IPS-20b (cell line): ENCODE data around the gene TAF10.

ENCODE experiments used
- H3K27ac ChIP-seq: one replicate; pipeline ENCODE4 v1.5.1; 2013; ENCODE audit warnings: low read length
- H3K27me3 ChIP-seq: 2 replicates; pipeline ENCODE4 v1.6.1; 2013; ENCODE audit warnings: mild to moderate bottlenecking, low read length, inconsistent platforms; ENCODE audit not compliant: insufficient read depth
- H3K36me3 ChIP-seq: 2 replicates; pipeline ENCODE4 v1.6.1; 2013; ENCODE audit warnings: low read depth, mild to moderate bottlenecking, inconsistent platforms, low read length, moderate library complexity; ENCODE audit not compliant: insufficient read depth
- H3K4me1 ChIP-seq: 2 replicates; pipeline ENCODE4 v1.6.1; 2013; ENCODE audit warnings: mild to moderate bottlenecking, control low read depth, inconsistent platforms, low read length, moderate library complexity; ENCODE audit not compliant: insufficient read depth
- H3K4me3 ChIP-seq: 2 replicates; pipeline ENCODE4 v1.5.1; 2013; ENCODE audit warnings: mild to moderate bottlenecking, low read length, inconsistent platforms
- H3K9ac ChIP-seq: 2 replicates; pipeline ENCODE4 v1.6.1; 2013; ENCODE audit warnings: low read depth, mild to moderate bottlenecking, inconsistent platforms, low read length, moderate library complexity
- H3K9me3 ChIP-seq: 2 replicates; pipeline ENCODE4 v1.6.1; 2013; ENCODE audit warnings: mild to moderate bottlenecking, low read depth, low read length, inconsistent platforms; ENCODE audit not compliant: insufficient read depth

The TAF10 gene

GRCh38 chr11:6570691-6571427, 41.2 kb downstream of the TAF10 start:
- Histone ChIP-seq H3K27me3 (no peaks in the 10 kb centered on the region), H3K36me3 (no peaks in the 10 kb centered on the region), H3K27ac (no peak overlapping the region), H3K4me3 (no peak overlapping the region), H3K9me3 (no peaks in the 10 kb centered on the region), H3K9ac (no peak overlapping the region), H3K4me1 (peaks cover 2% of the 10 kb centered on the region; the same call in 1 of the 2 replicates)

DNA sequence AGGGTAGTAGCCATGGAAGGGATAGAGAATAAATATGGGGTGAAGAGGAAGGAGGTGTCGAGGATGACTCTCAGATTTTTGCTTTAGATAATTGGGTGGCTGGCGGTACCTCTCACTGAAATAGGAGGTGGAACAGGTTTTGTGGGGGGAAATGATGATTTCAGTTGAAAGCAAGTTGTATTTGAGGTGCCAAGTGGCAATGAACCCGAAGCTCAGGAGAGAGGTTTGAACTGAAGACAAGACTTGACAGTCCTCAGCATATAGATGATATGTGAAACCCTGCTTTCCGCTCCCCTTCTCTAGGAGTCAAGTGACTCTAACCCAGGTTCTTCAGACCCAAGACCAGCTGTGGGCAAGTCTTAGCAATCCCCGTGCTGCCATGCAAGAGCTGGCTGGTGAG, 42.3 kb downstream of the TAF10 start:
- no peaks in the 10 kb centered on the region for H3K27me3 ChIP-seq
- no peaks in the 10 kb centered on the region for H3K36me3 ChIP-seq
- H3K4me1 ChIP-seq = peaks cover 2% of the 10 kb centered on the region; the same call in 1 of the 2 replicates
- no peaks in the 10 kb centered on the region for H3K9me3 ChIP-seq
- no peak overlapping the region for H3K9ac ChIP-seq
- no peak overlapping the region for H3K4me3 ChIP-seq
- H3K27ac ChIP-seq = no peak overlapping the region

DNA sequence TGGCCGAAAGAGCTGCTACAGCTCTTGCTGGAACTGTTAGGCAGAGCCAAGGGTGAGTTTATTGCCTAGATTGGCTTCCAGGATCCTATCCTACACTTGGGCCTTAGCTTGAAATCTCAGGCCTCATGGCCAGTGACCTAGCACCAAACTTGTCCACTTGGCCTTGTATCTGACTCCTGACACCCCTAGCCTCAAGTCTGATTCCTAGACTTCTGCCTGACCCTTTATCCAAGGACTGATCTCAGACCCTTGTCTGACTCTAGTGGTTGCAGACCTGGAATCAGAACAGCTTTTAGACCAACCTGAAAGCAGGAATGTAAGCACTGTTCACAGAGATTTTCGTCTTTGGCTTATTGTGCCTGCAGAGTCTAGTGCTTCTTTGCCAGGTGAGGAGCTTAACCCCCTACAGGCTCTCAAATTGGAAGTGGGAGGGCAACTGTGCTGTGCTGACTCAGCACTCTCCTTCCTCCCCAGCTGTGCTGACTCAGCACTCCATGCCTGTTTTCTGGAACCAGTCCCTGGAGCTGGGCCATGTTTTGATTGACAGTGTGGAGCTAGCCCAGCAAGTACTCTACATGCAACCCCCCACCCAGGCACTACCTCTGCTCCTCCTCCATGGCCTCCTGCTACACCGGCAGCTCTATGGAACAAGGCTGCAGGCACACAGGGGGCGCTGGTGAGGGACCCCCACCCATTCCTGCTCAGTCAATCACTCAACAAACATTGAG, 43.7 kb downstream of the TAF10 start:
- Histone ChIP-seq H3K9ac (peak overlapping the region; percentile 42; the same call in 1 of the 2 replicates), H3K36me3 (no peaks in the 10 kb centered on the region), H3K4me3 (no peak overlapping the region), H3K9me3 (no peaks in the 10 kb centered on the region), H3K27ac (no peak overlapping the region), H3K4me1 (peaks cover 2% of the 10 kb centered on the region; the same call in 1 of the 2 replicates), H3K27me3 (no peaks in the 10 kb centered on the region)

- H3K36me3 ChIP-seq = no peaks in the 10 kb centered on the region
- H3K4me3 ChIP-seq = no peak overlapping the region
- H3K9me3 ChIP-seq = no peaks in the 10 kb centered on the region
- H3K27me3 ChIP-seq = no peaks in the 10 kb centered on the region
- no peak overlapping the region for H3K9ac ChIP-seq
- no peak overlapping the region for H3K27ac ChIP-seq
- peaks cover 2% of the 10 kb centered on the region; the same call in 1 of the 2 replicates for H3K4me1 ChIP-seq
Measured at GRCh38 chr11:6567371-6567745, 44.7 kb downstream of the TAF10 start.

GRCh38 chr11:6566704-6567370, 45.2 kb downstream of the TAF10 start:
- H3K9me3 ChIP-seq = no peaks in the 10 kb centered on the region
- peaks cover 2% of the 10 kb centered on the region; the same call in 1 of the 2 replicates for H3K4me1 ChIP-seq
- H3K4me3 ChIP-seq = no peak overlapping the region
- no peak overlapping the region for H3K27ac ChIP-seq
- no peaks in the 10 kb centered on the region for H3K27me3 ChIP-seq
- H3K9ac ChIP-seq = no peak overlapping the region
- H3K36me3 ChIP-seq = no peaks in the 10 kb centered on the region

GRCh38 chr11:6565988-6566703, 45.9 kb downstream of the TAF10 start:
- H3K36me3 ChIP-seq = no peaks in the 10 kb centered on the region
- H3K27ac ChIP-seq = no peak overlapping the region
- H3K4me3 ChIP-seq = no peak overlapping the region
- no peak overlapping the region for H3K9ac ChIP-seq
- no peaks in the 10 kb centered on the region for H3K27me3 ChIP-seq
- peaks cover 2% of the 10 kb centered on the region; the same call in 1 of the 2 replicates for H3K4me1 ChIP-seq
- no peaks in the 10 kb centered on the region for H3K9me3 ChIP-seq

DNA sequence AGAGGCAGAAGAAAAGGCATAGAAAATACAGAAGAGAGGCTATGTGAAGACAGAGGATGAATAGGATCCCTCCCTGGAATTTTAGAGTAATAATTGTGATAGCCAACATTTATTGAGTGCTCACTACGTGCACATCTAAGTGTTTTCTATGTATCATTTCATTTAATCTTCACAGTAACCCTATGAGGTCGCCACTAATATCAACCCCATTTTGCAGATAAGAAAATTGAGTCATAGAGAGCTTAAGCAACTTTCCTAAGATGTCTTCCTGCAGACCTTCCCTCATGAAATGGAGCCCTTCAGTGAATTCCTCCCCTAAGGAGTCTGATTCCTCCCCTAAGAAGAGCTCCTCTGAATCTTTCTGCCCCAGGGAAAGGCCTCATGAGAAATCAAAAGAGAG, 46.7 kb downstream of the TAF10 start:
- Histone ChIP-seq H3K9me3 (no peaks in the 10 kb centered on the region), H3K27me3 (no peaks in the 10 kb centered on the region), H3K27ac (no peak overlapping the region), H3K36me3 (no peaks in the 10 kb centered on the region), H3K9ac (peak overlapping the region; percentile 10; the same call in 1 of the 2 replicates), H3K4me1 (peaks cover 2% of the 10 kb centered on the region; the same call in 1 of the 2 replicates), H3K4me3 (no peak overlapping the region)

DNA sequence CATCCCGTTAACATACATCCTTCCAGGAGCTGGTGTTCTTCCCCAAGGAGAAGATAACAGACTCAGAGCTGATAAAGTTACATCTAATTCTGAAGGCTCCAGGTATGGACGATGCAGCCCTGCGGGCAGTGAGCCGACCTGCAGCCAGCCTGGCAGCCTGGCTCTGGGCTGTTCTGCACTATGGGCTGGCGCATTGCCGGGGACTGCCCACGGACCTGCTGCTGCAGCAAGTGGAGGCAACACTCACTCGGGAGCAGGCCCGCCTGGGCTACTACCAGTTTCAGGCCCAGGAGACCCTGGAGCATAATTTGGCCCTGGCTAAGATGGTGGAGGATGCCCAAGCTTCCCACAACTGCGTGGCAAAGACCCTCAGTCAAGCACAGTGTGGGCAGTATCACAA, 48.3 kb downstream of the TAF10 start:
- peaks cover 2% of the 10 kb centered on the region; the same call in 1 of the 2 replicates for H3K4me1 ChIP-seq
- no peaks in the 10 kb centered on the region for H3K9me3 ChIP-seq
- no peak overlapping the region for H3K4me3 ChIP-seq
- H3K27me3 ChIP-seq = no peaks in the 10 kb centered on the region
- H3K9ac ChIP-seq = no peak overlapping the region
- H3K36me3 ChIP-seq = no peaks in the 10 kb centered on the region
- no peak overlapping the region for H3K27ac ChIP-seq

DNA sequence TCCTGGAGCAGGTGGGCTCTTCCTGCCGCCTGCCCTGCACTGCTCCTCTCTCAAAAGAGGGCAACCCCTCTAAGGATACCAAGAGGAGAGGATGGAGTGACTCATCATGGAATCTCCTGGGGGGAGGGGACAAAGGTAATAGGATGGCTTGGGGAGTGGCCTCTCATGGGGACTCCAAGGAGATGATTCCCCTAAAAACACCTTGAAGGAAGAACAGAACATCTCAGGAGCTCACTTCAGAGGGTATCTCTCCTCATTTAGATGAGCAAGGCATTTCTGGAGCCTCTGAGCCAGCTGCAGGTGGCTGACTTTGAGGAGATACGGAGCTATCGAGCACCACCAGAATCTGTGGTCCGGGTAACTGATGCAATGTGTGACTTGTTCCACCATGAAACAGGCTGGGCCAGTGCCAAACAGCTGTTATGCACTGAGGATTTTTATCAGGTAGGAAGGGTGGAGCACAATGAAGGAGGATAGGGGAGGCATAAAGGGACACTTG, 48.8 kb downstream of the TAF10 start:
- Histone ChIP-seq H3K9me3 (no peaks in the 10 kb centered on the region), H3K36me3 (no peaks in the 10 kb centered on the region), H3K27ac (no peak overlapping the region), H3K9ac (no peak overlapping the region), H3K4me1 (peaks cover under 1% of the 10 kb centered on the region; the same call in 1 of the 2 replicates), H3K27me3 (no peaks in the 10 kb centered on the region), H3K4me3 (no peak overlapping the region)

GRCh38 chr11:6561288-6561687, 50.7 kb downstream of the TAF10 start:
- Histone ChIP-seq H3K4me1 (no peaks in the 10 kb centered on the region; the same call in 1 of the 2 replicates), H3K27me3 (no peaks in the 10 kb centered on the region), H3K9me3 (no peaks in the 10 kb centered on the region), H3K4me3 (no peak overlapping the region), H3K36me3 (no peaks in the 10 kb centered on the region), H3K9ac (no peak overlapping the region), H3K27ac (no peak overlapping the region)
